DND-41 (cell line): ENCODE measurements around the gene CLEC2D.

Experiments
- EZH2 ChIP-seq: IDR thresholded peaks from 3 replicates; pipeline ENCODE4 v1.6.1; 2012; ENCODE audit warnings: borderline replicate concordance, low read depth, mild to moderate bottlenecking, moderate library complexity, low read length, inconsistent platforms; ENCODE audit not compliant: severe bottlenecking
- TF ChIP-seq, protein P1 (sequence below): IDR thresholded peaks from 2 replicates; pipeline ENCODE4 v1.5.1; 2012; ENCODE audit warnings: borderline replicate concordance, low read length, moderate library complexity, mild to moderate bottlenecking; ENCODE audit not compliant: poor library complexity, severe bottlenecking; ENCODE audit errors: extremely low read depth

DNA sequence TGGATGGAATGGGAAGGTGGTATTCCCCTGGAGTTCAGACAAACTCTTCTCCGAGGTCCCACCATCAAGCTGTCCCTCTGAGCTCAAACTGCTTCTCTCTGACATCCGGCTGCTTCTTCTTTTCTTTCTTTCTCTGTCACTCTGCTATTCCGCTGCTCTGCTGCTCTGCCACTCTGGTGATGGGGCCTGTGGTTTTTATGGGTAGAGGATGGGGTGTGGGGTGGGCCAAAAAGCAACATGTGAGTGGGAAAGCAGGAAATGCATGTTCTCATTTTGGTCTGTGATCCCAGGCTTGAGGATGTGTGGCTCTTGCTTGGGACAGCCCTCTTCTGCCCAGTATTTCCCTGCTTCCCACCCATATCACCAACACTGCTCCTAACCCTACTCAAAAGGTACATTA, 32.7 kb downstream of the CLEC2D start:
- TF ChIP-seq, protein P1, sequence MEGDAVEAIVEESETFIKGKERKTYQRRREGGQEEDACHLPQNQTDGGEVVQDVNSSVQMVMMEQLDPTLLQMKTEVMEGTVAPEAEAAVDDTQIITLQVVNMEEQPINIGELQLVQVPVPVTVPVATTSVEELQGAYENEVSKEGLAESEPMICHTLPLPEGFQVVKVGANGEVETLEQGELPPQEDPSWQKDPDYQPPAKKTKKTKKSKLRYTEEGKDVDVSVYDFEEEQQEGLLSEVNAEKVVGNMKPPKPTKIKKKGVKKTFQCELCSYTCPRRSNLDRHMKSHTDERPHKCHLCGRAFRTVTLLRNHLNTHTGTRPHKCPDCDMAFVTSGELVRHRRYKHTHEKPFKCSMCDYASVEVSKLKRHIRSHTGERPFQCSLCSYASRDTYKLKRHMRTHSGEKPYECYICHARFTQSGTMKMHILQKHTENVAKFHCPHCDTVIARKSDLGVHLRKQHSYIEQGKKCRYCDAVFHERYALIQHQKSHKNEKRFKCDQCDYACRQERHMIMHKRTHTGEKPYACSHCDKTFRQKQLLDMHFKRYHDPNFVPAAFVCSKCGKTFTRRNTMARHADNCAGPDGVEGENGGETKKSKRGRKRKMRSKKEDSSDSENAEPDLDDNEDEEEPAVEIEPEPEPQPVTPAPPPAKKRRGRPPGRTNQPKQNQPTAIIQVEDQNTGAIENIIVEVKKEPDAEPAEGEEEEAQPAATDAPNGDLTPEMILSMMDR: no peak
- no peak for TF ChIP-seq EZH2
